Endothelial cell of umbilical vein (primary cell): ENCODE data around the gene IRS1.

ENCODE experiments used
- GATA2 ChIP-seq: IDR thresholded peaks from 2 replicates; pipeline ENCODE4 v1.7.0; 2011; ENCODE audit warnings: low read depth, mild to moderate bottlenecking, moderate library complexity, mixed read lengths, low read length; ENCODE audit not compliant: insufficient read length, insufficient read depth
- POLR2A ChIP-seq: IDR thresholded peaks from 2 replicates; pipeline ENCODE4 v1.6.1; 2012; ENCODE audit warnings: low read depth, mild to moderate bottlenecking, control low read depth, low read length
- POLR2AphosphoS5 ChIP-seq: IDR thresholded peaks from 2 replicates; pipeline ENCODE4 v1.6.1; 2012; ENCODE audit warnings: low read depth, mild to moderate bottlenecking, control low read depth, low read length, moderate library complexity; ENCODE audit not compliant: insufficient read depth
- TF ChIP-seq, protein P1 (sequence below), 2 donors: IDR thresholded peaks; 1 replicate in 1 of 2; 2 replicates in 1 of 2; pipeline ENCODE4 v1.5.1; 2011; ENCODE audit warnings: low read length in 2 of 2, mild to moderate bottlenecking in 2 of 2, moderate library complexity in 2 of 2, control low read depth in 1 of 2, inconsistent platforms in 1 of 2, low read depth in 1 of 2; ENCODE audit not compliant: insufficient read depth in 1 of 2; ENCODE audit errors: extremely low read depth in 1 of 2
- TF ChIP-seq, protein P2 (sequence below): IDR thresholded peaks from 2 replicates; pipeline ENCODE4 v1.6.1; 2011; ENCODE audit not compliant: insufficient read depth, insufficient read length

DNA sequence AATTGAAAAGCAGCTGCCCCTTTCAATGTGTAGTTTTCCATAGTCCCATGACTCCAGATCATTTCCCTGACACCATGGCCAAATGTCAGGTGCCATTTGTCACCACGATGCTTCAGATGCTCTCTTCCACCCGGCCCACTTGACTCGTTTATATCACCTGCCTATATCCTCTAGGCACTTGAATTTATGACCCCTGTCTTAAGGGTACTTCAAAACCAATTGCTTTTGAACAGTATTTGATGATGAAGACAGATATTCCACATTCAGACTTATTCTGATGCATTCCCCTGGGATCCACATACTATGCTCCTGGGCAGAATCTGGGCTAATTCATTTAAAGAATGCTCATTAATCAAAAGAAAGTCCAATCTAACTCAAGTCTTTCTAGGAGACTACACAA lies 19.3 kb upstream of the IRS1 start:
- TF ChIP-seq, protein P1, sequence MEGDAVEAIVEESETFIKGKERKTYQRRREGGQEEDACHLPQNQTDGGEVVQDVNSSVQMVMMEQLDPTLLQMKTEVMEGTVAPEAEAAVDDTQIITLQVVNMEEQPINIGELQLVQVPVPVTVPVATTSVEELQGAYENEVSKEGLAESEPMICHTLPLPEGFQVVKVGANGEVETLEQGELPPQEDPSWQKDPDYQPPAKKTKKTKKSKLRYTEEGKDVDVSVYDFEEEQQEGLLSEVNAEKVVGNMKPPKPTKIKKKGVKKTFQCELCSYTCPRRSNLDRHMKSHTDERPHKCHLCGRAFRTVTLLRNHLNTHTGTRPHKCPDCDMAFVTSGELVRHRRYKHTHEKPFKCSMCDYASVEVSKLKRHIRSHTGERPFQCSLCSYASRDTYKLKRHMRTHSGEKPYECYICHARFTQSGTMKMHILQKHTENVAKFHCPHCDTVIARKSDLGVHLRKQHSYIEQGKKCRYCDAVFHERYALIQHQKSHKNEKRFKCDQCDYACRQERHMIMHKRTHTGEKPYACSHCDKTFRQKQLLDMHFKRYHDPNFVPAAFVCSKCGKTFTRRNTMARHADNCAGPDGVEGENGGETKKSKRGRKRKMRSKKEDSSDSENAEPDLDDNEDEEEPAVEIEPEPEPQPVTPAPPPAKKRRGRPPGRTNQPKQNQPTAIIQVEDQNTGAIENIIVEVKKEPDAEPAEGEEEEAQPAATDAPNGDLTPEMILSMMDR (IDR thresholded peaks at IDR 0.05; ENCODE audit: extremely low read depth in 1 of 2, insufficient read depth in 1 of 2, low read depth in 1 of 2, low read length in 2 of 2): no peak
- TF ChIP-seq POLR2AphosphoS5 (no peak), POLR2A (no peak), GATA2 (no peak)
- TF ChIP-seq, protein P2, sequence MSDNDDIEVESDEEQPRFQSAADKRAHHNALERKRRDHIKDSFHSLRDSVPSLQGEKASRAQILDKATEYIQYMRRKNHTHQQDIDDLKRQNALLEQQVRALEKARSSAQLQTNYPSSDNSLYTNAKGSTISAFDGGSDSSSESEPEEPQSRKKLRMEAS: no peak
